WTC11 (cell line): ENCODE measurements around the gene NLRP1. TPM values are rescaled to one million over a fixed set of nuclear protein-coding genes. Genes with fewer than 3 reads are reported as not detected.

Source experiments
- ATAC-seq: fragments of 200-7000 bp; cut with Tn5 transposase; 2 replicates; pipeline ENCODE4 v1.10.0; 2021; ENCODE audit warnings: mild to moderate bottlenecking, moderate library complexity
- CTCF ChIA-PET: fragments of 300-600 bp; sonication (Branson Sonifier 250); formaldehyde crosslinking; loops from one replicate; lab custom pipeline; 2021; ENCODE audit warnings: antibody characterized with exemption; lab: Charles Lee
- POLR2A ChIA-PET: fragments of 350-600 bp; sonication (Branson Sonifier 250); formaldehyde crosslinking; loops from one replicate; lab custom pipeline; 2021; ENCODE audit warnings: antibody characterized with exemption; lab: Charles Lee
- DNase-seq: peaks from one replicate; pipeline ENCODE4 v3.0.0; 2021; ENCODE audit warnings: low spot score
- H3K27ac Mint-ChIP-seq: 2 replicates; pipeline ENCODE4 v1.8.0; 2021; ENCODE audit warnings: mixed read lengths
- H3K27me3 Mint-ChIP-seq: 2 replicates; pipeline ENCODE4 v1.8.0; 2021; ENCODE audit warnings: low read depth, mild to moderate bottlenecking, moderate library complexity, mixed read lengths
- H3K36me3 Mint-ChIP-seq: 2 replicates; pipeline ENCODE4 v1.8.0; 2021; ENCODE audit warnings: mixed read lengths
- H3K4me1 Mint-ChIP-seq: 2 replicates; pipeline ENCODE4 v1.8.0; 2022; ENCODE audit warnings: mixed read lengths
- H3K4me3 Mint-ChIP-seq: 2 replicates; pipeline ENCODE4 v1.8.0; 2021; ENCODE audit warnings: mild to moderate bottlenecking, moderate library complexity, mixed read lengths
- H3K9me3 Mint-ChIP-seq: 2 replicates; pipeline ENCODE4 v1.8.0; 2021; ENCODE audit warnings: mixed read lengths
- ATF1 ChIP-seq: sonication (generic); formaldehyde crosslinking; IDR thresholded peaks from 2 replicates; pipeline ENCODE4 v1.8.1; 2023; ENCODE audit warnings: mild to moderate bottlenecking, moderate library complexity, missing genetic modification reagents
- OVOL2 ChIP-seq: fragments of 250-450 bp; sonication (Bioruptor Pico); IDR thresholded peaks from 2 replicates; pipeline ENCODE4 v1.9.0; 2021; ENCODE audit warnings: mild to moderate bottlenecking, borderline replicate concordance
- RELA ChIP-seq: sonication (generic); formaldehyde crosslinking; IDR thresholded peaks from 2 replicates; pipeline ENCODE4 v1.8.1; 2022; ENCODE audit warnings: missing genetic modification reagents, mild to moderate bottlenecking, borderline replicate concordance
- SMAD4 ChIP-seq: sonication (generic); formaldehyde crosslinking; IDR thresholded peaks from 2 replicates; pipeline ENCODE4 v1.8.0; 2022; ENCODE audit warnings: mild to moderate bottlenecking, missing genetic modification reagents
- ZNF121 ChIP-seq: sonication (generic); formaldehyde crosslinking; IDR thresholded peaks from 2 replicates; pipeline ENCODE4 v1.8.0; 2023; ENCODE audit warnings: missing genetic modification reagents
- total RNA-seq: library from RNA; stranded (reverse); gene quantifications from 3 replicates; pipeline ENCODE4 v1.2.3, GENCODE V29; 2021
- TF ChIP-seq, protein P1 (sequence below): sonication (generic); formaldehyde crosslinking; IDR thresholded peaks from 2 replicates; pipeline ENCODE4 v1.8.0; 2023; ENCODE audit warnings: missing genetic modification reagents, mild to moderate bottlenecking, borderline replicate concordance
- TF ChIP-seq, protein P2 (sequence below): sonication (generic); formaldehyde crosslinking; IDR thresholded peaks from 2 replicates; pipeline ENCODE4 v1.8.1; 2023; ENCODE audit warnings: mild to moderate bottlenecking, missing genetic modification reagents, moderate library complexity
- TF ChIP-seq, protein P3 (sequence below): sonication (generic); formaldehyde crosslinking; IDR thresholded peaks from 2 replicates; pipeline ENCODE4 v1.8.1; 2023; ENCODE audit warnings: mild to moderate bottlenecking, missing genetic modification reagents

Gene NLRP1
- total RNA-seq, 1 experiment from 2014 or later = 17.6 TPM

DNA sequence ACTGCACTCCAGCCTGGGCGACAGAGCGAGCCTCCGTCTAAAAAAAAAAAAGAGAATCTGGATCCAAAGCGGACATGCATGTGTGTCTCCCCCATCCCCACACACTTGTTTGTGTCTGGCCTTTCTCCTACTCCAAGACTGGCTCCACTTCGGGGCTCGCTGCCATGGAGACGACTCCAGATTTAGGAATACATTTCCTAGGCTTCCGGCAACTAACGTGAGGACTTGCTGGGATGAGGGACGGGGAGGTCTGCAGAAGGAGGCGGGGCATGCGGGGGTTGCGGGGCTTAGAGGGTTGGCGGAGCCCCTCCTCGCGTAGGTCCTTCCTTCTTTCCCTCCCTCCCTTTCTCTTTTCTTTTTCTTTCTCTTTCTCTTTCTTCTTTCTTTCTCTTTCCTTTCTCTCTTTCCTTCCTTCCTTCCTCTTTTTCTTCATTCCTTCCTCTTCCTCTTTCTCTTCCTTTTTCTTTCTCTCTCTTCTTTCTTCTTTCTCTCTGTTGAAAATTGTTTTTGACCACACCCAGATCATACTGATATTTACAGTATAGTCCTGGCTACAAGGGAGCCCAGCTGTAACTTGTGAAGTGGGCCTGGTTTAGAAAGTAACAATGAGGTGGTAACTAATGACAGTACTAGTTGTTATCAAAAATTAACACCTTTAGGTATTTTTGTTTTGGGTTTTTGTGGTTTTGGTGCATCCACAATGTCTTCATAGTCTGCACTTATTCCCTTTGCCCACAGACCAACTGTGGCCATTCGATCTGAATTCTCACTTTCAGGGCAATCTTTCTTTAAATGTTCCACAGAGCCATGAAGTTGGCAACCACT lies 72.7 kb downstream of the NLRP1 start (continued):
- TF ChIP-seq, protein P1, sequence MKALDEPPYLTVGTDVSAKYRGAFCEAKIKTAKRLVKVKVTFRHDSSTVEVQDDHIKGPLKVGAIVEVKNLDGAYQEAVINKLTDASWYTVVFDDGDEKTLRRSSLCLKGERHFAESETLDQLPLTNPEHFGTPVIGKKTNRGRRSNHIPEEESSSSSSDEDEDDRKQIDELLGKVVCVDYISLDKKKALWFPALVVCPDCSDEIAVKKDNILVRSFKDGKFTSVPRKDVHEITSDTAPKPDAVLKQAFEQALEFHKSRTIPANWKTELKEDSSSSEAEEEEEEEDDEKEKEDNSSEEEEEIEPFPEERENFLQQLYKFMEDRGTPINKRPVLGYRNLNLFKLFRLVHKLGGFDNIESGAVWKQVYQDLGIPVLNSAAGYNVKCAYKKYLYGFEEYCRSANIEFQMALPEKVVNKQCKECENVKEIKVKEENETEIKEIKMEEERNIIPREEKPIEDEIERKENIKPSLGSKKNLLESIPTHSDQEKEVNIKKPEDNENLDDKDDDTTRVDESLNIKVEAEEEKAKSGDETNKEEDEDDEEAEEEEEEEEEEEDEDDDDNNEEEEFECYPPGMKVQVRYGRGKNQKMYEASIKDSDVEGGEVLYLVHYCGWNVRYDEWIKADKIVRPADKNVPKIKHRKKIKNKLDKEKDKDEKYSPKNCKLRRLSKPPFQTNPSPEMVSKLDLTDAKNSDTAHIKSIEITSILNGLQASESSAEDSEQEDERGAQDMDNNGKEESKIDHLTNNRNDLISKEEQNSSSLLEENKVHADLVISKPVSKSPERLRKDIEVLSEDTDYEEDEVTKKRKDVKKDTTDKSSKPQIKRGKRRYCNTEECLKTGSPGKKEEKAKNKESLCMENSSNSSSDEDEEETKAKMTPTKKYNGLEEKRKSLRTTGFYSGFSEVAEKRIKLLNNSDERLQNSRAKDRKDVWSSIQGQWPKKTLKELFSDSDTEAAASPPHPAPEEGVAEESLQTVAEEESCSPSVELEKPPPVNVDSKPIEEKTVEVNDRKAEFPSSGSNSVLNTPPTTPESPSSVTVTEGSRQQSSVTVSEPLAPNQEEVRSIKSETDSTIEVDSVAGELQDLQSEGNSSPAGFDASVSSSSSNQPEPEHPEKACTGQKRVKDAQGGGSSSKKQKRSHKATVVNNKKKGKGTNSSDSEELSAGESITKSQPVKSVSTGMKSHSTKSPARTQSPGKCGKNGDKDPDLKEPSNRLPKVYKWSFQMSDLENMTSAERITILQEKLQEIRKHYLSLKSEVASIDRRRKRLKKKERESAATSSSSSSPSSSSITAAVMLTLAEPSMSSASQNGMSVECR (CRISPR knock-in tag) = no peak
- no peak for TF ChIP-seq RELA (CRISPR knock-in tag)

DNA sequence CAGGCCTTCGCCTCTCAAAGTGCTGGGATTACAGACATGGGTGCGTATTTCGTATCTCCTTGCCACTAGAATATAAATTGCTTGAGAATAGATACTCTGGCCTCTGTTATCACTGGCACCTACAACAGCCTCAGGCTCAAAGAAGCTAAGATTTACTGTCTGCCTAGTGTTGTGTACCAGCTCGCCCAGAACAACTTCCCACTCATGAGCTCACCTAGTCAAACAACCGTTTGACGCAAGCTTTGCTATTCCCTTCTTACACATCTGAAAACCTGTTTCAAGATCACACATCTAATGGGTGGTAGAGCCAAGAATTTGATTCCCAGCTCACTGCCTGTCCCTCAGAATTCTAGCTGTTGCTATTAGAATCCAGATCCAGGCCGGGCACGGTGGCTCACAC lies 73.5 kb downstream of the NLRP1 start:
- ChIA-PET POLR2A (interaction anchor here (0.8 kb wide), 1 partner anchor 10 kb away, joined by 4 read pairs; a partner anchor contains a TSS), CTCF (no interaction called here)
- Mint-ChIP-seq H3K4me3 (no peak overlapping the region), H3K36me3 (no peaks in the 10 kb centered on the region), H3K4me1 (peaks cover 7% of the 10 kb centered on the region), H3K27me3 (peaks cover 7% of the 10 kb centered on the region), H3K27ac (no peak overlapping the region; the same call in 1 of the 2 replicates), H3K9me3 (no peaks in the 10 kb centered on the region)
- ATAC-seq = no peak
- no peak for DNase-seq
- TF ChIP-seq ZNF121 (CRISPR knock-in tag) = peak; percentile 72; the same call in 1 of the 2 replicates
- TF ChIP-seq, protein P2, sequence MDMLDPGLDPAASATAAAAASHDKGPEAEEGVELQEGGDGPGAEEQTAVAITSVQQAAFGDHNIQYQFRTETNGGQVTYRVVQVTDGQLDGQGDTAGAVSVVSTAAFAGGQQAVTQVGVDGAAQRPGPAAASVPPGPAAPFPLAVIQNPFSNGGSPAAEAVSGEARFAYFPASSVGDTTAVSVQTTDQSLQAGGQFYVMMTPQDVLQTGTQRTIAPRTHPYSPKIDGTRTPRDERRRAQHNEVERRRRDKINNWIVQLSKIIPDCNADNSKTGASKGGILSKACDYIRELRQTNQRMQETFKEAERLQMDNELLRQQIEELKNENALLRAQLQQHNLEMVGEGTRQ = no peak

DNA sequence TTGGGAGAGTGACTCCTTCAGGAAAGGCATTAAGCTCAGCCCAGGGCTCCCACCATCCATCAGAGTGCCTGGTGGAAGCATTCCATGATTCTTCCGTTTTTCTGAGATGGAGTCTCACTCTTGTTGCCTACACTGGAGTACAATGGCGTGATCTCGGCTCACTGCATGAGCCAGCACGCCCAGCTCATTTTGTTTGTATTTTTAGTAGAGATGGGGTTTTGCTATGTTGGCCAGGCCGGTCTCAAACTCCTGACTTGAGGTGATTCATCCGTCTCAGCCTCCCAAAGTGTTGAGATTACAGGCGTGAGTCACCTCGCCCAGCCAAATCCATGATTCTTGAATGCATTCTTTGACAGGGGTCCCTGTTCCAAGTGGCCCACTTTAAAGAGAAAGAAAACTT lies 74.8 kb downstream of the NLRP1 start:
- Mint-ChIP-seq H3K9me3 (no peaks in the 10 kb centered on the region), H3K27me3 (peaks cover 6% of the 10 kb centered on the region), H3K4me3 (no peak overlapping the region), H3K4me1 (peaks cover 7% of the 10 kb centered on the region), H3K27ac (no peak overlapping the region), H3K36me3 (no peaks in the 10 kb centered on the region)
- ChIA-PET CTCF (no interaction called here), POLR2A (no interaction called here)
- no peak for ATAC-seq
- no peak for DNase-seq
- no peak for TF ChIP-seq OVOL2 (CRISPR knock-in tag)
- TF ChIP-seq ATF1 (CRISPR knock-in tag) = no peak
- TF ChIP-seq, protein P3, sequence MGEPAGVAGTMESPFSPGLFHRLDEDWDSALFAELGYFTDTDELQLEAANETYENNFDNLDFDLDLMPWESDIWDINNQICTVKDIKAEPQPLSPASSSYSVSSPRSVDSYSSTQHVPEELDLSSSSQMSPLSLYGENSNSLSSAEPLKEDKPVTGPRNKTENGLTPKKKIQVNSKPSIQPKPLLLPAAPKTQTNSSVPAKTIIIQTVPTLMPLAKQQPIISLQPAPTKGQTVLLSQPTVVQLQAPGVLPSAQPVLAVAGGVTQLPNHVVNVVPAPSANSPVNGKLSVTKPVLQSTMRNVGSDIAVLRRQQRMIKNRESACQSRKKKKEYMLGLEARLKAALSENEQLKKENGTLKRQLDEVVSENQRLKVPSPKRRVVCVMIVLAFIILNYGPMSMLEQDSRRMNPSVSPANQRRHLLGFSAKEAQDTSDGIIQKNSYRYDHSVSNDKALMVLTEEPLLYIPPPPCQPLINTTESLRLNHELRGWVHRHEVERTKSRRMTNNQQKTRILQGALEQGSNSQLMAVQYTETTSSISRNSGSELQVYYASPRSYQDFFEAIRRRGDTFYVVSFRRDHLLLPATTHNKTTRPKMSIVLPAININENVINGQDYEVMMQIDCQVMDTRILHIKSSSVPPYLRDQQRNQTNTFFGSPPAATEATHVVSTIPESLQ (CRISPR knock-in tag) = no peak
- TF ChIP-seq SMAD4 (CRISPR knock-in tag) = no peak
- TF ChIP-seq, all 79 proteins: peak for 0

DNA sequence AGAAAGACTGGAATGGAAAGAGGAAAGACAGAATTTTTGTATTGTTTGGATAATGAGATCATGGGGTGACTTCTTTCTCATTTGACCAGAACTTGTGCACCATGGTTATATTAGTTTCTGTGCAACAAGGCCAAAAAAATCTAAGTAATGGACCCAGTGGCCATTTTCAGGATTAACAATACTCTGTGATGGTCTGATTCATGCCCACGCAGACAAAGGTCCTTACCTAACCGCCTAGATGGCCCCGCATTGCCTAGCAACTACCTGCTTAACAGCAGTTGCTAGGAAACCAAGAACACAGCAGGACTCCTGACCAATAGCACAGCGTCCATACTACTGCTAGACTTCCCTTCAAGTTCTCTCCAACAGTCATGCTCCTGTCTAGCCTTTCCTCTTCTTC lies 75.5 kb downstream of the NLRP1 start:
- peaks cover 6% of the 10 kb centered on the region for H3K27me3 Mint-ChIP-seq
- CTCF ChIA-PET = no interaction called here
- H3K9me3 Mint-ChIP-seq = no peaks in the 10 kb centered on the region
- peaks cover 7% of the 10 kb centered on the region for H3K4me1 Mint-ChIP-seq
- no peak overlapping the region for H3K27ac Mint-ChIP-seq
- no peaks in the 10 kb centered on the region for H3K36me3 Mint-ChIP-seq
- TF ChIP-seq, protein P2 = no peak
- DNase-seq (peak; percentile 41), ATAC-seq (peak; percentile 74)
- H3K4me3 Mint-ChIP-seq = no peak overlapping the region
- POLR2A ChIA-PET = no interaction called here
